Ishikawa (cell line): ENCODE measurements around the gene SYNGR2.

ENCODE experiments used
- CEBPB ChIP-seq: IDR thresholded peaks from 2 replicates; pipeline ENCODE4 v1.6.1; 2012
- EP300 ChIP-seq: IDR thresholded peaks from 2 replicates; pipeline ENCODE4 v1.6.1; 2012; ENCODE audit warnings: borderline replicate concordance
- TF ChIP-seq, protein P1 (sequence below): IDR thresholded peaks from 2 replicates; pipeline ENCODE4 v1.6.1; 2012

DNA sequence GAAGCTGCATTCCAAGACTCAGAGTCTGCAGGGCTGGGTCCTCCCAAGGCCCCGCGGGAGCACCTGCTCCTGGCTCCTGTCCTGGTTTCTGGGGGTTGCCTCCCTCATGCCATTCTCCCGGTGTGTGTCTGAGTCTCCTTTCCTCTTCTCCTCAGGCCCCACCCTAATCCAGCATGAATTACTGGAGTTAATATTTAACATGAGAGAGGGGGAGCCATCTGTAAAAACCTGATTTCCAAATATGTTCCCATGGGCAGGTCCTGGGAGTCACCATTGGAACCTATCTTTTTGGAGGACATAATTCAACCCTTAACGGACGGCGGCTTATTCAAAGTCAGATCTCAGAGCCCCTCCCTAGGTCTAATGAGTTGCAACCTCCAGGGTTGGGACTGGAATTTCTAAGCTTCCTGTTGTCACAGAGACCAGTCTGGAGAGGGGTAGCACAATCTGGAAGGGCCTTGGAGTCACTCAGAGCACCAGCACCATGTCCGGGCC lies 16.8 kb upstream of the SYNGR2 start:
- TF ChIP-seq CEBPB = no peak
- TF ChIP-seq, protein P1, sequence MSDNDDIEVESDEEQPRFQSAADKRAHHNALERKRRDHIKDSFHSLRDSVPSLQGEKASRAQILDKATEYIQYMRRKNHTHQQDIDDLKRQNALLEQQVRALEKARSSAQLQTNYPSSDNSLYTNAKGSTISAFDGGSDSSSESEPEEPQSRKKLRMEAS = no peak
- no peak for TF ChIP-seq EP300
